Posterior vena cava (tissue), 2 donors: ENCODE results near the gene ZFYVE27. TPM values are rescaled to one million over a fixed set of nuclear protein-coding genes. Genes with fewer than 3 reads are reported as not detected.

ENCODE experiments used
- DNase-seq: peaks from one replicate; pipeline ENCODE4 v3.0.0-alpha.2; 2020; ENCODE audit warnings: low spot score
- intact Hi-C, 2 donors: fragments of 100-400 bp; cut with DNase I; formaldehyde crosslinking; loops; one replicate each; pipeline versions ENCODE4 v1.14.1 to v1.14.2; 2022 to 2023
- total RNA-seq, 2 donors: library from RNA; stranded (reverse); fragmentation: NEBNext Ultra II Directional; extraction: Animal tissue kit (Norgen Biotek cat#: 25700); gene quantifications; one replicate each; pipeline ENCODE4 v1.2.1, GENCODE V29; 2021
- donor health status: DM: yes; HTN: yes; CAD: no.
- donor health status: DM: yes; HTN: yes; CAD: no.

ZFYVE27 gene
- total RNA-seq, 2 donors from 2014 or later = 15.8 to 16.0 TPM

GRCh38 chr10:97810446-97810845, 73.5 kb downstream of the ZFYVE27 start:
- intact Hi-C loops = no loop called here
- DNase-seq = no peak

Other genes with a start within 250 kb of the ZFYVE27 start
- 10 to 100 TPM; 29.5 to 32.1 TPM for gene MMS19, start 238.7 kb upstream of the ZFYVE27 start, total RNA-seq
- gene UBTD1, start 238.2 kb upstream of the ZFYVE27 start, total RNA-seq = 10 to 100 TPM; 15.6 to 16.5 TPM
- 1 to 10 TPM in 1 of 2 donors, under 1 TPM in 1; 0.67 to 1.1 TPM for gene ANKRD2, start 164.3 kb upstream of the ZFYVE27 start, total RNA-seq
- 1 to 10 TPM; 1.5 to 4.1 TPM for gene HOGA1, start 152.7 kb upstream of the ZFYVE27 start, total RNA-seq
- gene C10orf62, start 147.4 kb upstream of the ZFYVE27 start, total RNA-seq = under 1 TPM; 0.19 to 0.46 TPM
- 1 to 10 TPM; 3.4 to 6.5 TPM for gene MORN4, start 103.6 kb upstream of the ZFYVE27 start, total RNA-seq
- gene PI4K2A, start 96.5 kb upstream of the ZFYVE27 start, total RNA-seq = 10 to 100 TPM; 13.8 to 15.9 TPM
- 10 to 100 TPM; 15.0 to 17.6 TPM for gene AVPI1, start 49.9 kb upstream of the ZFYVE27 start, total RNA-seq
- gene MARVELD1, start 23.4 kb upstream of the ZFYVE27 start, total RNA-seq = 10 to 100 TPM; 87.5 to 96.8 TPM
- gene SFRP5, start 34.9 kb downstream of the ZFYVE27 start, total RNA-seq = under 1 TPM; 0.38 to 0.56 TPM
- gene GOLGA7B, start 112.7 kb downstream of the ZFYVE27 start, total RNA-seq = under 1 TPM; 0.19 TPM